NT2/D1 (cell line): ENCODE results near the gene LTBP4.

Source experiments
- DNase-seq: peaks from one replicate; pipeline ENCODE4 v3.0.0-alpha.2; 2011; ENCODE audit warnings: low read depth, low spot score
- H3K27me3 ChIP-seq: 2 replicates; pipeline ENCODE4 v1.6.0; 2011; ENCODE audit warnings: mild to moderate bottlenecking; ENCODE audit not compliant: insufficient read length, insufficient read depth
- H3K36me3 ChIP-seq: 2 replicates; pipeline ENCODE4 v1.6.1; 2011; ENCODE audit warnings: mild to moderate bottlenecking, low read length, mixed read lengths; ENCODE audit not compliant: insufficient read depth, insufficient read length
- H3K4me1 ChIP-seq: 2 replicates; pipeline ENCODE4 v1.5.1; 2011; ENCODE audit not compliant: insufficient read depth, insufficient read length
- H3K4me3 ChIP-seq: 2 replicates; pipeline ENCODE4 v1.5.1; 2011; ENCODE audit warnings: low read depth; ENCODE audit not compliant: insufficient read length
- H3K9ac ChIP-seq: 2 replicates; pipeline ENCODE4 v1.6.0; 2011; ENCODE audit warnings: low read depth; ENCODE audit not compliant: insufficient read length
- H3K9me3 ChIP-seq: 2 replicates; pipeline ENCODE4 v1.5.1; 2011; ENCODE audit warnings: mild to moderate bottlenecking, low read length; ENCODE audit not compliant: insufficient read depth
- SUZ12 ChIP-seq: IDR thresholded peaks from 2 replicates; pipeline ENCODE4 v1.6.1; 2011; ENCODE audit not compliant: insufficient read length, insufficient read depth; ENCODE audit errors: extremely low read depth
- YY1 ChIP-seq: IDR thresholded peaks from 2 replicates; pipeline ENCODE4 v1.6.1; 2011; ENCODE audit not compliant: insufficient read length, insufficient read depth
- ZNF274 ChIP-seq: IDR thresholded peaks from 2 replicates; pipeline ENCODE4 v1.6.1; 2011; ENCODE audit warnings: mild to moderate bottlenecking, low read depth, low read length

Gene LTBP4

DNA sequence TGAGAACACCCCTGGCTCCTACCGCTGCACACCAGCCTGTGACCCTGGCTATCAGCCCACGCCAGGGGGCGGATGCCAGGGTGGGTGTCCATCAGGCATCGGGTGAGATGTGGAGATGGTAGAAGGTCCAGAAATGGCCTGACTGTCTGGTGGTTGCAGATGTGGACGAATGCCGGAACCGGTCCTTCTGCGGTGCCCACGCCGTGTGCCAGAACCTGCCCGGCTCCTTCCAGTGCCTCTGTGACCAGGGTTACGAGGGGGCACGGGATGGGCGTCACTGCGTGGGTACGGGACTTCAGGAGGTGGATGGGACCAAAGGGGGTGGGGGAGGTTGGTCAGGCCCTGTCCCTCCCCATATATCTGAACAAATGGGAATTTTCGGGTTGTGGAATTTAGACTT, 15.8 kb downstream of the LTBP4 start:
- H3K9ac ChIP-seq, result no peak overlapping the region
- no peak overlapping the region for H3K4me3 ChIP-seq
- peaks cover 27% of the 10 kb centered on the region for H3K36me3 ChIP-seq
- TF ChIP-seq SUZ12 (no peak), ZNF274 (no peak), YY1 (no peak)
- DNase-seq, result no peak
- H3K4me1 ChIP-seq, result peaks cover 6% of the 10 kb centered on the region
- no peaks in the 10 kb centered on the region for H3K9me3 ChIP-seq
- H3K27me3 ChIP-seq, result peaks cover 3% of the 10 kb centered on the region

DNA sequence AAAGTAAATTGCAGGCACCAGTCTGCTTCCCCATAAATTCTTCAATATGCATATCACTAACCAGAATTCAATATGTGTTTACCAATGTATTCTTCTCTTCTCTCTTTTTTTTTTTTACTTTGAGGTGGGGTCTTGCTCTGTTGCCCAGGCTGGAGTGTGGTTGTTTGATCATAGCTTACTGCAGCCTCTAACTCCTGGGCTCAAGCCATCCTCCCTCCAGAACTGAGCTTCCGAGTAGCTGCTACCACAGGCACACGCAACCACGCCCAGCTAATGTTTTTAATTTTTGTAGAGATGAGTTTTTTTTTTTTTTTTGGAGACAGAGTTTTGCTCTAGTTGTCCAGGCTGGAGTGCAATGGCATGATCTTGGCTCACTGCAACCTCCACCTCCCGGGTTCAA, 16.8 kb downstream of the LTBP4 start:
- DNase-seq, result no peak
- Histone ChIP-seq H3K4me1 (peaks cover 10% of the 10 kb centered on the region), H3K36me3 (peaks cover 36% of the 10 kb centered on the region), H3K27me3 (no peaks in the 10 kb centered on the region), H3K9ac (no peak overlapping the region), H3K4me3 (no peak overlapping the region), H3K9me3 (no peaks in the 10 kb centered on the region)
- TF ChIP-seq SUZ12 (no peak), ZNF274 (no peak), YY1 (no peak)

DNA sequence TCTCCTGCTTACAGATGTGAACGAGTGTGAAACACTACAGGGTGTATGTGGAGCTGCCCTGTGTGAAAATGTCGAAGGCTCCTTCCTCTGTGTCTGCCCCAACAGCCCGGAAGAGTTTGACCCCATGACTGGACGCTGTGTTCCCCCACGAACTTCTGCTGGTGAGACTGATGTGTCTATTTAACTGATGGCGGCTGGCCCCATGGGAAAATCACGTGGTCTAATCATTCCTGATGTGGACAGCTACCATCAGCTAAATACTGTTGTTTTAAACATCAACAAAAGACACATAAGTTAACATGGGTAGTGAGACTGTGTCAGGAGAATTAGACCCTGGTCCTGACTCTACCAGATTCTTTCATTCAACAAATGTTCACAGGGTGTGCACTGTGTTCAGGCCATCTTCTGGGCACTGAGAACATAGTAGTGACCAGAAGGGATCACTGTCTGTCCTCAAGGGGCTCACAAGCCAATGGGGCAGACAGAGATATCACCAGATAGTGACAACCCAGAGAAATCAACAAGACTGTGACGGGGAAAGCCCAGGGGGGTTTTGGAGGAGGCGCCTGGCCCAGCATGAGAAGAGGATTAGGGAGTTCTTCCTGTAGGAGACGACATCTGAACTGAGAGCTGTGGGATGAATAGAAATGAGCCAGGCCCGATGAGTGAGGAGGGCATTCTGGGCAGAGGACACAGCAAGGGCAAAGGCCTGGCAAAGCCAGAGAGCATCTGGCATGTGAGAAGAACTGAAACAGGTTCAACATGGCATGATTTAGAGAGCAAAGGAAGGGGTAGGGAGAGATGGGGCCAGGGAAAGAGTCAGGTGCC, 18.4 kb downstream of the LTBP4 start:
- no peak overlapping the region for H3K9ac ChIP-seq
- no peak for TF ChIP-seq YY1
- TF ChIP-seq ZNF274, result no peak
- no peak for TF ChIP-seq SUZ12
- DNase-seq, result no peak
- no peaks in the 10 kb centered on the region for H3K9me3 ChIP-seq
- no peaks in the 10 kb centered on the region for H3K27me3 ChIP-seq
- peaks cover 9% of the 10 kb centered on the region for H3K4me1 ChIP-seq
- H3K36me3 ChIP-seq, result peaks cover 36% of the 10 kb centered on the region
- no peak overlapping the region for H3K4me3 ChIP-seq

DNA sequence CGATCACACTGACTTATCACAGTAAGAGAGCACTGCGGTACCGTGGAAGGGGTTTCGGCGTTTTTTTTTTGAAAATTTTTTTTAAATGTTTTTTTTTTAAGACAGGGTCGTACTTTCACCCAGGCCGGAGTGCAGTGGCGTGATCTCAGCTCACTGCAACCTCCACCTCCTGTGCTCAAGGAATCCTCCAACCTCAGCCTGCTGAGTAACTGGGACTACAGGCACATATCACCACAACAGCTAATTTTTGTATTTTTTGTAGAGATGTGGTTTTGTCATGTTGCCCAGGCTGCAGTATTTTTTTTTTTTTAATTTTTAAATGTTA, 19.0 kb downstream of the LTBP4 start:
- H3K36me3 ChIP-seq, result peaks cover 36% of the 10 kb centered on the region
- TF ChIP-seq YY1 (no peak), SUZ12 (no peak), ZNF274 (no peak)
- no peaks in the 10 kb centered on the region for H3K27me3 ChIP-seq
- no peak overlapping the region for H3K4me3 ChIP-seq
- no peaks in the 10 kb centered on the region for H3K9me3 ChIP-seq
- no peak overlapping the region for H3K9ac ChIP-seq
- no peak for DNase-seq
- H3K4me1 ChIP-seq, result peaks cover 9% of the 10 kb centered on the region

DNA sequence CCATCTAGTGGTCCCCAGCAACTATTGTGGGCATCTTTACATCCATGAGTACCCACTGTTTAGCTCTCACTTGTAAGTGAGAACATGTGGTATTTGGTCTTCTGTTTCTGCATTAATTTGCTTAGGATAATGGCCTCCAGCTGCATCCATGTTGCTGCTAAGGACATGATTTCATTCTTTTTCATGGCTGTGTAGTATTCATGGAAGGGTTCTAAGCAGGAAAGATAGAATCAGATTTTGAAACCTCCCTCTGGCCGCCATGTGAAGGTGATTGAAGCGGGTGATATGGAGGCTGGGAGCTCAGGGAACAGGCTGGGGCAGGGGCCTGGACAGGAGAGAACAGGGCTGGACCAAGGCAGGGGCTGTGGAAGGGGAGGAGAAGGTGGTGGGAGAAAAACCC, 20.1 kb downstream of the LTBP4 start:
- Histone ChIP-seq H3K27me3 (no peaks in the 10 kb centered on the region), H3K36me3 (peaks cover 43% of the 10 kb centered on the region), H3K9me3 (no peaks in the 10 kb centered on the region), H3K4me1 (peaks cover 9% of the 10 kb centered on the region), H3K4me3 (no peak overlapping the region), H3K9ac (no peak overlapping the region)
- DNase-seq, result no peak
- TF ChIP-seq YY1 (no peak), ZNF274 (no peak), SUZ12 (no peak)

DNA sequence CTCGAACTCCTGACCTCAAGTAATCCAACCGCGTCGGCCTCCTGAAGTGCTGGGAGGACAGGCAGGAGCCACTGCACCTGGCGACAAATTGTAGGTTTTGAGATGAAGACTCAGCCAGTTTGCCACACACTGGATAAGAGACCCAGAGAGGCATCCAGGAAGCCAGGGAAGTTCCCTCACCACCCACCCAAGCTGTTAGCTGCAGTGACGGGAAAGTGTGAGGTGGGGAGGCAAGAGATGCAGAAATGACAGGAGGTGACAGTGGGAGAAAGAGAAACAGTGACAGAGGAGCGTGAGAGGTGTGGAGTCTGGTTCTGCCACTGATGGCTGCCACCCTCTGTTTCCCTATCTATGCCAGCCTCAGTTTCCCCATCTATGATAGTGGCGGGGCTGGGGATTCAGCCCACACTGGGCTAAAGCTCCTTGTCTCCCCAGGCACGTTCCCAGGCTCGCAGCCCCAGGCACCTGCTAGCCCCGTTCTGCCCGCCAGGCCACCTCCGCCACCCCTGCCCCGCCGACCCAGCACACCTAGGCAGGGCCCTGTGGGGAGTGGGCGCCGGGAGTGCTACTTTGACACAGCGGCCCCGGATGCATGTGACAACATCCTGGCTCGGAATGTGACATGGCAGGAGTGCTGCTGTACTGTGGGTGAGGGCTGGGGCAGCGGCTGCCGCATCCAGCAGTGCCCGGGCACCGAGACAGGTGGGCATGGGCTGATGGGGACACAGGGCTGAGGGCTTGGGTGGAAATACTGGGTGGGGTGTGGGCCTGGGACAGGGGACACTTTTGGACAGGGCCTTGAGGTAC, 21.0 kb downstream of the LTBP4 start:
- no peak for DNase-seq
- Histone ChIP-seq H3K4me1 (peaks cover 9% of the 10 kb centered on the region), H3K36me3 (peaks cover 44% of the 10 kb centered on the region), H3K4me3 (no peak overlapping the region), H3K9ac (peak overlapping the region; percentile 42), H3K9me3 (no peaks in the 10 kb centered on the region), H3K27me3 (no peaks in the 10 kb centered on the region)
- TF ChIP-seq SUZ12 (no peak), YY1 (no peak), ZNF274 (no peak)

DNA sequence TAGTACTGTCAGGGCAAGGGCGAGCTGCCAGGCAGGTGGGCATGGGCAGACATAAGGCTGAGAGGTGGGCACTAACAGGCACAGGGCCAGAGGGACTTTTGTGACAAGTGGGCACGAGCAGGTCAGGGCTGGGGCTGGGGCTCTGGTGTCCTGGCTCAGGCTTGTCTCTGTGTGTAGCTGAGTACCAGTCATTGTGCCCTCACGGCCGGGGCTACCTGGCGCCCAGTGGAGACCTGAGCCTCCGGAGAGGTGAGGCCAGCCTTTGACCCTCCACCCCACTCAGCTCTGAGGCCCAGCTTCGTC, 21.6 kb downstream of the LTBP4 start:
- Histone ChIP-seq H3K4me1 (peaks cover 9% of the 10 kb centered on the region), H3K9ac (peak overlapping the region; percentile 42), H3K36me3 (peaks cover 49% of the 10 kb centered on the region), H3K9me3 (no peaks in the 10 kb centered on the region), H3K27me3 (no peaks in the 10 kb centered on the region), H3K4me3 (no peak overlapping the region)
- no peak for TF ChIP-seq ZNF274
- no peak for TF ChIP-seq SUZ12
- TF ChIP-seq YY1, result no peak
- no peak for DNase-seq
